HG03439 (cell line): ENCODE measurements around the gene CTSO.
"Not testable (repeated sequence)": the region's sequence is repeated elsewhere in the genome, so short reads cannot be mapped to it uniquely, and the experiment has no call there.

ENCODE experiments used
- ATAC-seq: cut with Tn5 transposase; IDR thresholded peaks from one replicate; pipeline ENCODE4 v1.9.1; 2021; ENCODE audit warnings: mild to moderate bottlenecking, moderate library complexity; ENCODE audit not compliant: unreplicated experiment

CTSO gene

DNA sequence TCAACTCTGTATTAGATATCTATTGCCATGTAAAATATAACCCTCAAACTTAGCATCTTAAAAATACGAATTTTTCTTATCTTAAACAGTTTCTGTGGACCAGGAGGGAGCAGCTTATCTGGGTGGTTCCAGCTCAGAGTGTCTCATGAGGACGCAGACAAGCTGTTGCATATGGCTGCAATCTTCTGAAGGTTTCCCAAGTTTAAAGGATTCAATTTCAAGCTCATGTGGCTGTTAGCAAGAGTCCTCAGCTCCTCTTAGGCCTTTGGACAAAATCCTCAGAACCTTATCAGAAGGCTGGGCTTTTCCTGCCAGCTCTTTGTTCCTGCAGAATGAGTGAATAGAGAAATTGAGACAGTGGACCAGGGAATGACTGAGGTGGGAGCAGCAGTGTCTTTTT is 2.8 kb upstream of the CTSO start:
- ATAC-seq, result no peak

DNA sequence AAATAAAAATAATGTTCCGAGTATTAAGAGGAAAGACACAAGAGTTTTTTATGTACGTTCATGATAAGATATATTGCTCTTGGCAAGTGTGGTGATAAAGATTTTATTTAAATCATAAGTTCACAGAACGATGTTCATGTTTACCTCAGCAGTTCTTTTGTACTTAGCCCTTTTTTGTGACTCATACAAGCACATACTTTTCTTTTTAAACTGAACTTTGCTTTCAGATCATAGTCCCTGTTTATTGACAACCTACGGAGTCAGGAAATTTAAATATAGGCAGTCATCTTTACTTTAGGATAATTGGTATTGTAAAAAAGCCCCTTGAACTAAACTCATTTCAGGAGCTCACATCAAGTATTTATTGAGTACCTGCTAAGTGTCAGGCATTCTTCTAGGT is 1.3 kb upstream of the CTSO start:
- ATAC-seq, result no peak

DNA sequence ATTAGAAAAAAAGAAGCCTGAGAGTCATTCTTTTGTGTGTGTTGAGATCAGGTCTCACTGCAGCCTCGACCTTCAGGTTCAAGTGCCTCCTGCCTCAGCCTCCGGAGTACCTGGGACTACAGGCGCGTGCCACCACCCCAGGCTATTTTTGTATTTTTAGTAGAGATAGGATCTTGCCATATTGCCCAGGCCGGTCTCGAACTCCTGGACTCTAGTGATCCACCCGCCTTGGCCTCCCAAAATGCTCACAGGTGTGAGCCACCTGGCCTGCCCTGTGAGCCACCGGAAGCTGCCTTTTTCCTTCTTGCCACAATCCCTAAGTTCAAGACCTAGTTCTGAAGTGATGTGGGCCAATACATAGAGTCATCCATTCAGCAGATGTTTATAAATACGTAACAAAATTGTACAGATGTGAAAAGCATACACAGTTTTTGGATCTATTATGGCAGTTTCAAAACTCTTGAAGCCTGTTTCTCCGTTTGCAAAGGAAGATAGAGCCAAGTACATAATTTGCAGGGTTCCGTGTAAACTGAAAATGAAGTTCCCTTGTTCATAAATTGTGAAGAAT is 536 bp upstream of the CTSO start:
- ATAC-seq, result no peak

DNA sequence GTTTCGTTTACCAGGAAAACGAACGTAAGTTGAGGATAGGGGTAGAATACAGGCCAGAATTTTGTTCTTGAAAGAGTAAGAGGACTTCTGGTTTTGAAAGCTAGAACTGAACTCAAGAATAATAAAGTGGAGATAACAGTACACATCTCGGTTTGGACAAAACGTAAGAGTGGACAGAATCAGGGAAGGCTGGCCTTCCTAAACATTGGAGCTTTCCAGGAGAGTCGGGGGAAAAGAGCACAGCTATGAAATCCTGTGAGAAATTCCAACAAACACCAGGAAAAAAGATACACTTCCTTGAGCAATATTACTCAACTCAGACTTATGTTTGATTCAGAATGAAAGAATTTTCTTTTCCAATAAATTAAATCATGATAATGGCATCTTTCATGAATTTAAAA is 1.2 kb downstream of the CTSO start:
- ATAC-seq, result no peak

DNA sequence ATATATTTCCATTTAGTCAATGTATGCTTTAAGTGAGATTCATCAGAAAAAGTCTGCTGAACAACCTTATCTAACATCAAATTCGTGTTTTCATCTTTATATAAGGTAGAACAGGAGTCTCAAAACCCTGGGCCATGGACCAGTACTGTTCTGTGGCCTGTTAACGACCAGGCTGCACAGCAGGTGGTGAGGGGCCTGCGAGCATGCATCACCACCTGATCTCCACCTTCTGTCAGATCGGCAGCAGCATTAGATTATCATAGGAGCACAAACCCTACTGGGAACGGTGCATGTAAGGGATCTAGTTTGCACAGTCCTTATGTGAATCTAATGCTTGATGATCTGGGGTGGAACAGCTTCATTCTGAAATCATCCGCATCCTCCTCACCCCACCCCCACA is 3.2 kb downstream of the CTSO start:
- ATAC-seq, result no peak

DNA sequence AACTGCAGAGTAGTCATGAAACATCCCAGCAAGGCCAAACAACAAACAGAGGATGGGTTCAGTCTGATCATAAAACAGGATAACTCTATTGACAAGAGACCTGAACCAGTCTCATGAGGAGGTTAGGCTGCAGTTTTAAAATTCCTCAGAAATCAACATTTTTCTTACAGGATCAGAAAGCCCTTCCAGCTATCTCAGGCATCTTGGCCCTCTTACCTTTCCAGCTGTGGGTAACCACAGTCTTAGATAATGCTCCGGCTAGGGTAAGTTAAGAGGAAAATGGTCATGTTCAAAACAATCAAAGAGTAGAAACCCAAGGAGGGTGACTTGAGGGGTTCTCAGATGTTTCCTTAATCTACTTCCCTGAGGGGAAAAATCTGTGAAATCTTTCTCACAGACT is 5.1 kb downstream of the CTSO start:
- ATAC-seq, result no peak

DNA sequence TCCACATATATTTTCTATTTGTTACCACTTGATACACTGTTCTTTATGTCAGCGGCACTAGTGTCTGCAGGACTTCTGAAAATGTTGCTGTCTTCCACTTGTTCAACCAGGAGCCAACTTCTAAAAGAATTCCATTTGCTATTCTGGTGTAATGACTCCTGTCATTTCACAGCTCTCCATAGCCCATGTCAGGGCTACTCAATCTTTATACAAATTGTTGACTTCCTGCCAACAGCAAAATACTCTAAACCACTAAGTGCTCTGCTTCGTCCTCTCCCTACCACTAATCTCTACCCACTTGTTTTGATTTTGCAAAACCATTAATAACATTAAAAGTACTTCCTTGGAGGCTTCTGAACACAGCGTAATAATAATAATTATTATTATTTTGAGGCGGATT is 7.2 kb downstream of the CTSO start:
- no peak for ATAC-seq

DNA sequence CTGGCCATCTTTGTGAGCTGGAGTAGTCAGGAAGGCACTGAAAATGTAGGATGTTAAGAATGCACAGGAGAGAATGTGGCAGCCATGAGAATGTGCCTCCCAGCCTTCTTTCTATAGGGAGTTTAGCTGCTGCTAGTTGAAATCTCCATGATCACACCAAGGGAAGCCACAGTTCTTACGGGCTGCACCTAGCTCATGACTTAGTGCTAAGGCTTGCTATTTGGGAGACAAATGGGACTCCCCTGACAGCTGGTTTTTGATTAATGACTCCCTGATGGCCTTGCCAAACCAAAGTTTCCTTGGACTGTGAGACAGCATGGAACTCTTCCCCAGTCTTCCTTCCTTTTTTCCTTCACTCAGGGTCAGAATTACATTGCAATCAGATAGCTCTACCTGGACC is 9.2 kb downstream of the CTSO start:
- no peak for ATAC-seq

DNA sequence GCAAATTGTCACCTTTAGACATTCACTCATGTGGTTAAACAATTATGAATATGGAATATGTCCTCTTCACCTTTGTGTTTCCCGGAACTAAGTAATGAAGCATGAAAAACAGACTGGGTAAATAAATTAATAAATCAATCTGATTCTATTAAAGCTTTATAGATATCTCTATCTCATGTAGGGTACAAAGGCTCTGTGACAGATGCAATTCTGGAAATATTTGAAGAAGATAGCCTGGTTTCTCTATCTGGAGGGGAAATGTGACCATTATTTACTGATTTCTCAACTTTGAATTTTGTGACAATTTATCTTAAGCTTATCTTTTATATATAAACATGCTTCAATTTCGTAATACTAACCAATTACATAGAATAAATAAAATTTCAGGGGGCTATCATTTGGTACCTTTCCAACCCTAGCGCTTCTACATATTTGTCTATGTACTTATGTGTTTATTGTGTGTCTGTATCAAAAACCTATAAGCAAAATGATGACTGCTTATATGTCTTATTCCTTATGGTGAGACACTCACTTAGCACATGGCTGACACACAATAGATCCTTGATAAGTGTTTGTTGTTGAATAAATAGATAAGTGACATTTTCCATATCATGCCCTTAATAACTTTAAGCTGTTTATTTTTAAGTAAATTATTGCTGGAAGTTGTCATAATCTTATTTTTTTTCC is 9.9 kb downstream of the CTSO start:
- no peak for ATAC-seq

DNA sequence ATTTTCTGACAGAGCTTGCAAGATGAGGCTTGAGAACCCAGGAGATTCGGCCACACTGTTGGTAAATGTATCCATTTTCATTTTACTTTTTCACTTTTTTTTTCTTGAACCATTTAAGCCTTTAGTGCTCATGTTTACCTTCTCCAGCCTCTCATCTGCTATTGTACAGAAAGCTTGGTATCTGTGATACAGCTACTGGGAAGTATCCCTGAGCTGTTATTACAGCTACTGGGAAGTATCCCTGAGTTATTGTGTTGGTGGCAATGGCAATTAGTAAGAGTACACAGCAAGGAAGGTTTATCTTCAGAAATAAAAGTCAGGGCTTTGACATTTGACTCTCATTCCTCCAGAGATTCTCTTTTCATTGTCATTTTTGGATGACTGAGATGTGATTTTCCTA is 11.8 kb downstream of the CTSO start:
- ATAC-seq, result no peak

DNA sequence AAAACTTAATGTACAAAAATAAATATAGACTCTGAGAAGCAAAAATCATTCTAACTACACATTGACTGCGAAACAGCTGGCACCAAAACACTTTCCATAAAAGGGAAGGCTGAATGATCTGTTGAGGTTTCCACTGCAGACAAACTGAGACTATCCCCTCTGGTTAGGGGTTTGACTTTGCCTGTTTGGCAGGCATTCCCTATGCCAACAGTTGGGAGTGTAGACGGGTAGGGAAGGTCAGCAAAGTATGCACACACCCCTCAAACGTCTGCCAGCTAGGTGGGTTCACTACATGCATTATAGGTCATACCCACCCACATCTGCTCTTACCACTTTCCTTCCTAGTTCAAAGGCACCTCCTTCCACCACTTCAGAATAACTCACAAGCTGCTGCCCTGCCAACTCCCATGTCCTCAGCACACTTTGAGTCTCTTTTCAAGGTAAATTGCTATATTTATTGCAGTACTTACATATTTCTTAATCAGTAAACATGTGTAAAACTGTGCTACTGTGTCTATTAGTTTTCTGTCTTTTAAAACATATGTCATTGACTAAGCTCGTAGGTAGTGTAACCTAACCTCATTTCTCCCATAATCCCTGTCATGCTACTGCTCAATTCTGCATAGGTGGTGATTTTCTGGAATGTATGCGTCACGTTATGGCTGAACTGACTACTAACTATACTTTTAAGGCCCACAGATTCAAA is 12.4 kb downstream of the CTSO start:
- ATAC-seq, result no peak

DNA sequence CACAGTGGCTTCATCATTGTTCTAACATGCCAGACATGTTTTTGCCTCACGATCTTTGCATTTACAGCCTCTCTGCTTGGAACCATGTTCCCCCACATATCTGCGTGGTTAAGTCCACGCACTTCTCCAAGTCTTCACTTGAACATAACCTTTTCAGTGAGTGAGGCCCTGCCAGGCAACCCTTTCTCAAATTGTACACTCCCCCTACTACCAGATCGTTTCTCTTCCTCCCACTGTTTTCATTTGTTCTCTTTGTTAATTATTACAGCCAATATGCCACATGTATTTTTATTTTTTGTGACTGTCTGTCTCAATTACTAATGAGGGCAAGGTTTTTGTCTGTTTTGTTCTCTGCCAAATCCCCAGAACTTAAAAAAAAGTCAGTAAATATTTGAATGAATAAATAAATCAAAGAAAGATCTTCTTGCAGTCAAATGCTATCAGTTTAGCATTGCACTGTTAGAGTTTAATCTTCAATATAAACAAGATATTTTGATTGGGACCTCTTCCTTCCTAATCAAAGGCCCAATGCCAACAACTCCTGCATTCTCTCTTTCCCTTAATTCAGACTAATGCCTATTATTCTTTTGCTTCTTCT is 18.2 kb downstream of the CTSO start:
- ATAC-seq, result no peak

DNA sequence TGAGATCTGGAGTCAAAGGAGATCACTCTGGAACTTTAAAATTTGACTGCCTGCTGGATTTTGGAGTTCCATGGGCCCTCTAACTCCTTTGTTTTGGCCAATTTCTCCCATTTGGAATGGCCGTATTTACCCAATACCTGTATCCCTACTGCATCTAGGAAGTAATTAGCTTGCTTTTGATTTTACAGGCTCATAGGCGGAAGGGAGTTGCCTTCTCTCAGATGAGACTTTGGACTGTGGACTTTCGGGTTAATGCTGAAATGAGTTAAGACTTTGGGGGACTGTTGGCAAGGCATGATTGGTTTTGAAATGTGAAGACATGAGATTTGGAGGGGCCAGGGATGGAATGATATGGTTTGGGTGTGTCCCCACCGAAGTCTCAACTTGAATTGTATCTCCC is 19.0 kb downstream of the CTSO start:
- not testable (repeated sequence) for ATAC-seq

DNA sequence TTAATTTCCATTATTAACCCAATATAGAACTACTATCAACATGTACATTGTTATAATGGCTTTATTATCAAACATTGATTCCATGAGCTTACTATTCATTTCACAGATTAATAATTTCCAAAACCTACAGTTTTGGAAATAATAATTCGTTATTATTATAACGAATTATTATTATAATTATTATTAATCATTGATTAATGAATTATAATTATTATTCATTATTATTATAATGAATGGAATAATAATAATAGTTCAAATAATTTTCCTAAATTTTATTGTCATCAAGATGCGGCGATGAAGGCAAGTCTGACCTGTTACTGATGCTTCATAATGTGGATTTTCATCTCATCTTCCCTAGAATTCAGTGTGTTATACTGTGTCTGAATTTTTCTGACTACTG is 22.0 kb downstream of the CTSO start:
- ATAC-seq, result no peak

DNA sequence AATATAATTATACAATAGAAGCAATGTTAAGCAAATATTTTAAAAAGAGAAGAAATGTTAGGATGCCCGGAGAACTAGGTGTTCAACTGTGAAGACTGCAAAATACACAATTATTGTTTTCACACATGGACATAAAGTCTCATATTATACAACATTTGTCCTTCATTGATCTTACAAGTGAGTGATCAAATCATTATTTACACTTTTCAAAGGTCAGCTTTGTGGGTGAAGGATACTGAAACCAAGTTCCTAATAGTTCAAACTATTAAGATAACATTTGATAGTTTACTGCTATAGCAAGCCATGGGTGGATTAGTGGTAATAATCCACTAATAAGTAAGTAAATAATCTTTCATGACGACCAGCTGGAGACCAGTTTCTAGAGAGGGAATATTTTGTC is 23.3 kb downstream of the CTSO start:
- no peak for ATAC-seq

DNA sequence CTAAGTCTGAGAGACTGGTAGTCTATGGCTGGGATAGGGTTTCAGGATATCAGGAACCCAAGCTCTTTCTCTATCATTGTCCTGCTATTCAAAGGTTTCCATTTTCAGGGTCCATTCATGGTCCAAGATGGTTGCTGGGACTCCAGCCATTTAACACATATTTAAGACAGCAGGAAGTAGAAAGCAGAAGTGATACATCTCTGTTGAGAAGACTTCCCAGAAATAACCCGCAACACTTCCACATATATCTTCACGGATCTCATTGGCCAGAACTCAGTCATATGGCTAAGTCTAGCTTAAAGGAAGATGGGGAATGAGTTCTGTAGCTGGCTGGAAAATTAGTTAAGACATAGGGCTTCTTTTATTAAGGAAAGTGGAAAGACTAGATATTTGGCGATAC is 23.8 kb downstream of the CTSO start:
- no peak for ATAC-seq

DNA sequence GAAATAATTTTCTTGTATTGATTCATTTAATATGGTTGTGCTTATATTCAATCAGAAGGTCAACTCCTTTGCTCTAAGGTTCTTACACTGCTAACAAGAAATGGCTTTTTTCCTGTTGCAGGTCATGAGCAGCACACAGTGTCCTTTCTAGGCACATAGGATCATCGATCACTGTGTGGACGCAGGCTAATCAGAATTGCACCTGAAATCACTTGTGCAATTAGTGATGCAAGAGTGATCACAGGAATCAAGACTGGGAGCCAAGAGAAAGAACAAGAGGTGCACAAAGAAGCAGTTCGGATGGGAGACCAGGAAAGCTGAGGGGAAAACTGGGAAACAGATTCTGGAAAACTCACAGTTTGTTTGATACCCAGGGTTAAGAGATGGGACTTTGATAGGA is 29.0 kb downstream of the CTSO start:
- ATAC-seq, result no peak

DNA sequence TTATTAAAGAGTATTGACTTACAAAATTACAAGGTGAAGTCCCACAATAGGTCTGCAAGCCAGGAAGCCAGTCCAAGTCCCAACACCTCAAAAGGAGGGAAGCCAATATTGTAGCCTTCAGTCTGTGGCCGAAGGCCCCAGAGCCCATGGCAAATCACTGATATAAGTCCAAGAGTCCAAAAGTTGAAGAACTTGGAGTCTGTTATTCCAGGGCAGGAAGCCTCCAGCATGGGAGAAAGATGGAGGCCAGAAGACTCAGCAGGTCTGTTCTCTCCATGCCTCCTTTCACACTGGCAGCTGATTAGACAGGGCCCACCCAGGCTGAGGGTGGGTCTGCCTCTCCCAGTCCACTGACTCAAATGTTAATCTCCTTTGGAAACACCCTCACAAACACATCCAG is 32.1 kb downstream of the CTSO start:
- ATAC-seq, result no peak

DNA sequence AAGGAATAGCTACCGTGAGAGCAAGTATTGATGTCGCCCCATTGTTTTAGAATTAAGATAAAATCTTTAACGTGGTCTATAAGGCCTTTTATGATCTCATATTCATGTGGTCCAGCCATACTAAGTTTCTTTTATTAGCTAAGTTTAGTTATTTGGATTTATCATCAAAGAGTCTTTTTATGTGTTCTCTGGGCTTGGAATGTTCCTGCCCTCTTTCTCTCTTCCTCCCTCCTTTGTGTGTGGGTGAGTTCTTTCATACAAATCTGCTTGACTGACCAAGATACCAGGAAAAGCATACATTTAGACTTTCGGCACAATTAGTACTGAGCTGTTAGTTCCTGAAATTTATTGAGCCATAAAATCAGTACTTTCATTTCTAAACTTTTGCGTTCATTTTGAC is 38.9 kb downstream of the CTSO start:
- ATAC-seq, result no peak

DNA sequence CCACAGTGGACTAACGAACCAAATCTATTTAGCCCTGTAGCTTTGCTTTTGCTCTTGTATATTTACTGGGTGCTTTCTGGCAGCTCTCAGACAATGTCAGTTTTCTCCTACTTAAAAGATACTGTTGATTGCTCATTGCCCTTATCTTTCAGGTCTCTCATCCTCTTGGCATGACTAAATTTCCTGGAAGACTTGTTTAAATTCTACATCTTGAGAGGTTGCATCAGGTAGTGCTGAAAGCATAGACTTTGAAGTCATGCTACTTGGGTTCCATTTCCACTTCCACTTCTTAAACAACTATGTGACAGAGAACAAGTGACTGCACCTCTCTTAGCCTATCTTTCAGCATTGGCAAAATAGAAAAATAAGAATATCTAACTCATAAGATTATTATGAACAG is 41.8 kb downstream of the CTSO start:
- no peak for ATAC-seq

DNA sequence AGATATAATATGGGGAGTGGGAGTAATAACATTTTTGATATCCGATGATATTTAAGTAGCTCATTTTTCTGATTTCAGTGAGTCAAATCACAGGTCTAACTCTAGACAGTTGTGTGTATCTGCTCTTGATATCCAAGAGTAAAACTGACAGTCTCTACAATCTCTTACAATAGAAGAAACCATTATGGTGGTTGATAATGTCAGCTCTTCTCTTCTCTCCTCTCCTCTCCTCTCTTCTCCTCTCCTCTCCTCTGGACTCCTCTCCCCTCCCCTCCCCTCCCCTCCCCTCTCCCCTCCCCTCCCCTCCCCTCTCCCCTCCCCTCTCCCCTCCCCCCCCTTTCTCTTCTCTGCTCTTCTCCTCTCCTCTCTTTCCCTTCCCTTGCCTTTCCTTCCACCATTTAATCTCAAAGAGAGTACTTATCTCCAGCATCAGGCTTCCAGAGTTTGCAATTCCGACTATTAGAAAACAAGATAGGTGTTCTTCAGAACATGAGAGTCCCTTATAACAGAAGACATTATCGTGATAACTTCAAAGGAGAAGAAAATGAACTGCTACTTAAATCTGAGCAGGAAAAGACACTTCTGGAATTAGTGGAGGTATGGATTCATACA is 43.9 kb downstream of the CTSO start:
- no peak for ATAC-seq
